ENCODE results near the gene SUFU. TPM values are rescaled to one million over a fixed set of nuclear protein-coding genes. Genes with fewer than 3 reads are reported as not detected.

SUFU gene
- total RNA-seq, 1 donor from 2014 or later, result 17.4 TPM

GRCh38 chr10:102593074-102593803, 89.5 kb downstream of the SUFU start:
- no peak for DNase-seq (ENCODE audit: extremely low read depth, low read depth, low spot score)

- DNase-seq (ENCODE audit: extremely low read depth, low read depth, low spot score), result no peak
These were observed 90.0 kb downstream of the SUFU start for GRCh38 chr10:102593804-102594079.

DNA sequence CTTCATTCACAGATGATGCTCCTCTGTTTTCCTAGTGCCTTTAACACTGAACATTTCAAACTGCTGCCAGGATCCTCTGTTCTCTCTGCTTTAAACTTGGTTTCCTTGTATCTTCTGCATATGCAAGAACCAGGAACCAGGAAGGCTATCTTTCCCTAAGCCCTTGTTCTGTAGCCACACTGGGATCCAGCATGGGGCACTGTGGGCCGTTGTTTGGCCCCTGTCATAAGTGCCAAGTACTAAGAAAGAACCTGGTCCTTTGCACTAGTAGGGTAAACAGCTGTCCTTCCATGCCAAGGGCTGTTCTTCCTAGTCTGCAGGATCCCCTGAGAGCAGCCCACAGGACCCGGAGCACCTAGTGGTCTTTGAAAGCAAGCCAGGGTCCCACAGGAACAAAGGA, 91.5 kb downstream of the SUFU start:
- no peak for DNase-seq (ENCODE audit: extremely low read depth, low read depth, low spot score)

DNA sequence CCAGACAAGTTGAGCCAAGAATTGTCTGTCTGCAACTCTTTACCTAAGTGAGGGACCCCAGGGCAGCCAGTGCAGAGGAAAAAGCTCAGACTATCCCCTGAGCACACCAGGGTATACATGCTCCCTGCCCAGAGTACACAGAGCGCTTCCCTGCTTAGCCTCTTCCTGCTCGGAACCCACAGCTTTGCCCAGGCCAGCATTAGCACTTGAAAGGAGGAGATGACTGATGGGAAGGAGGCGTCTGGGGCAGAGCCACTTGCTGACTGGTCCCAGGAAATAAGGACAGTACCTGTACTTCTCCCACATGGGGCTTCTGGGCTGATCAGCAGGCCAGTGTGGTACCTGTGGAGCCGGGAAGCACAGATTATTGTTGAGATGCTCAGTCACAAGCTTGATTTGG, 92.1 kb downstream of the SUFU start:
- no peak for DNase-seq (ENCODE audit: extremely low read depth, low read depth, low spot score)

DNA sequence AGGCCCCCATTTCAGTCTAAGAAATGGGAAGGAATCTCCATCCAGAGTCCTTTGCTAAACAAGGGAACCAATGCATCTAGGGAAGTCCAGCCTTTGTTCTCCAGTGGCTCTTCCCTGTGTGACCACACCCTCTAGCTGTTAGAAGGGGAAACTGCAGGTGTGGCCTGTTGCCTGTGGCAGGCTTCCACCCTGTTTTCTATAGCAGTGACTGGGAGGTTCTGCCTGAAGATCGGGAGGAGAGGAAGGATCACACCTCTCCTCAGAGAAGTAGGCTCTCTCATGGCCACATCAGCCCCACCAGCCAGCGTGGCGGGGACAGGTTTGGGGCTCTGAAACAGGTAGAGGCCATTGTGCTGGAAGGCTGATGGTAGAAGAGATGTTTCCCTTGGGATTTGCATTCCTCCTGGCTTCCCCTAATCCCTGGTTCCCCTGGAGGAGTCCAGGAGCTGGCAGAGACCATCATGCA, 92.8 kb downstream of the SUFU start:
- DNase-seq (ENCODE audit: extremely low read depth, low read depth, low spot score), result no peak

- no peak for DNase-seq (ENCODE audit: extremely low read depth, low read depth, low spot score)
These were observed 93.6 kb downstream of the SUFU start for GRCh38 chr10:102597131-102597991.

GRCh38 chr10:102598243-102598642, 94.5 kb downstream of the SUFU start:
- DNase-seq (ENCODE audit: extremely low read depth, low read depth, low spot score), result no peak

- peak; percentile 83 for DNase-seq (ENCODE audit: extremely low read depth, low read depth, low spot score)
These were observed 96.0 kb downstream of the SUFU start for GRCh38 chr10:102599565-102600327.

DNA sequence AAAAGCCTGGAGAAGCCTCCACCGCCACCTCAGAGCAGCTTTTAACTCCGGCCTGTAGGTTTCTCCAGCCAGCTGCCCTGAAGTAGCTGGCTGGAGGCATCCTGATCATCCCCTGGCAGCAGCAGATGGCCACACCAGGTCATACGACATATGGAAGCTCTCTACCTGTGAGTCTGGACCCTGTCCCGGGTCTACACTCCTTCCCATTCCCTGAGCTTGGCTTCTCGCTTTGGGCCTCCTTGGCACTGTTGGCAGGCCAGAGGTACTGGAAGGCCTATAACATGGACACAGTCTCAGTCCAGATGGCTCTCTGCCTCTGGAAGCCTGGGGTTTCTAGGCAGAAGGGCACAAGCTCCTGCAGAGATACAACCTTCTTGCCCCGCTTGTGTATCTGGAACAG, 97.0 kb downstream of the SUFU start:
- DNase-seq (ENCODE audit: extremely low read depth, low read depth, low spot score), result no peak

DNA sequence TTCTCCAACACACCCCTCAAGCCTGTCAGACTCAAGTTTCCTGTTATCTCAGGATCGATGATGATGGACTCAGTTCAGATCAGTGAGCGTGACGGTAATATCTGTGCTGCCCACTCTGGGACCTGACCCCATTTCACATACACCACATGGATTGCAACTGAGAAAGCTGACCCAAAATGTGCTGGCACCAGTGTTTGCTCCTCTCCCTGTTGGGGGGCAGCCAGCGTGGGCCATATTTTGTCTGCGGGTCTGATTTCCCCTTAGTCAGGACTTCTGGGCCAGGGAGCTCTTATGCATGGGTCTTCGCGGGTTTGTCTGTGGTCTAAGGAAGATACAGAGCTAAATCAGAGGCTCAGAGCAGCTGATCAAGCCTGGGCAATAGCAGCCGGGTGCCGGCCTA, 97.9 kb downstream of the SUFU start:
- no peak for DNase-seq (ENCODE audit: extremely low read depth, low read depth, low spot score)

DNA sequence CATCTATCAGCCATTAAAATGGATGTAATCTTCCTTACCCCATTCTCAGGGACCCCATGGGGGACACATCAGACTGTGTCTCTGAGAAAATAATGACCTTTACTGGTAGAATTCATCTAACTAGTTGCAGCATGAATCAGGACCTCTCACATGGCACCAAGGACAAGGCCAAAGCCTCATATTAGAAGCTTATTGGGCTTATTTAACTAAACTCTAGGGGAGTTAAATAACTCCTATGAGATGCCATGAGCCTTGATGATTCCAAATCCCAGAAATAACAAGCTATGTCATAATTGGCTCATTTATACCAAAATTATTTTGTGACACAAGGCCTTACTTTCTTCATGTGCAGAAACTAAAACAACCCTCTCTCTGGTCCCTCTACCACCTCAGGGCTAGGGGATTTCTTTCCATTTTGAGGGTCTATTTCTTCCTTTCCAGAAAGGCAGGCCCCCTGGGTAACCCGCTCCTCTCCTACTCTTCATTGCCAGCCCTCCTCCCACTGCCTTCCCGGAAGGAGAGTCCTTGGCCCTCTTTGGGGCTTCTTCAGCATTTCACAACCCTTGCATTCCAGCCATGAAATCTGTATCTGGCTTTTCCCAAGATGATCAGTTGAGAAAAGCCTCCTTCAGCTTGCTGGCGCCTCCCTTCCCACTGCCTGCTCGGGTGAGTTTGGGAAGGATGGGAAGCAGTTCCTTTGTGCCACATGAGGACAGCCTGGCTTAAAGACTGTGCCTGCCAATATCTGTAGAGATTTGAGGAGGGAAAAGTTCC, 98.7 kb downstream of the SUFU start:
- no peak for DNase-seq (ENCODE audit: extremely low read depth, low read depth, low spot score)

DNA sequence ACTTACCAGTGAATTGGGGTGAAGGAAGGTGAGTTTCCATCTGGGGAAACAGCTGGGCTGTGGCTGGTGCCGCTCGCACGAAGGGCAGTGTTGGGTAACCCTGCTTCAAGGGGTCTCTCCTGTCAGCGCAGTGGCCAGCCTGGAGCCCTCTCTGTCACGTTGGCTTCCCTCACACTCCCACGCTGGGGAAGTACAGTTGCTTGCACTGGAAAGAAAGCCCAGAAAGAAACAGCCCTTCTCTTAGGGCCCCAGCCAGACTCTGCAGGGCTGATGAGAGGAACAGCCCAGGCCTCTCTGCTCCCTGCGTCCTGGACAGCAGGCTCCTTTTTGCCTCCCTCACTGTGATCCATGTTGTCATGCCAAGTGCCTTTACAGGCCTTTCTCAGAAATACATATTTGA, 100.2 kb downstream of the SUFU start:
- no peak for DNase-seq (ENCODE audit: extremely low read depth, low read depth, low spot score)

DNA sequence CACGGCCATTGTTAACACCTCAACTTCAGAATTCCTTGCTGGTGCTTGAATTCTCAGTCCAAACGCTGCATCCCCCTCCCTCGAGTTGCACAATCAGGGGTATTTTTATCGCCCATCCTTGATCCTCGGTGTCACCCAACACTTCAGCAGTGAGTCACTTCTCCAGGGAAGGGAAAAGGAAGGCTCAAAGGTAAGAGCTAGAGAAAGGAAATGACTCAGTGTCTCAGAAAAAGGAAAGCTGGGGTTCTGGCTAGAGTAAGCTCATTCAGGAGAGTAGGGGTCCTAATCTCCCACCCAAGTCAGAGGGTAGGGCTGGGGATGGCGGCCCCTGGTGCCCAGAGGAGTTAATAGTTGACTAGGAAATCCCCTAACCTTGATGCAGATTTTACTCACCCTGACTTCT, 100.7 kb downstream of the SUFU start:
- peak; percentile 56 for DNase-seq (ENCODE audit: extremely low read depth, low read depth, low spot score)

DNA sequence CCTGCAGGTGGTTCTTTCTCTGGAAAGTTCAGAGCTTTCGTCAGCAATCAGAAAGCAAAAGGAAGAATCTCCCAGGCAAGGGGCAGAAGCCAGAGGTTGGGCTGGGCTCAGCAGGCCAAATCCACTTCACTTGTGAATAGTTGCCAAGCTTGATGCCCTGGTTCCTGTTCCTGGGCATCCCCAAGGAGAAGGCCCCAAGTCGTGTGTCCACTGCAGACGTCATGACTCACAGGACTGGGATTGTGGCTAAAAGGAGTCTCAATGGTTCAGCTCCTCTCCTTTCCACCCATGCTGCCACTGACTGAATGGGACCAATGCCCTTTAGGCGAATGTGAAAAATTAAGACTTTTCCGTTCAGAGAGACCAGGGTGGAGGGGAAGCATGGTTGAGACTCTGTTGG, 101.9 kb downstream of the SUFU start:
- no peak for DNase-seq (ENCODE audit: extremely low read depth, low read depth, low spot score)

GRCh38 chr10:102608487-102608886, 104.7 kb downstream of the SUFU start:
- DNase-seq (ENCODE audit: extremely low read depth, low read depth, low spot score), result no peak

- no peak for DNase-seq (ENCODE audit: extremely low read depth, low read depth, low spot score)
These were observed 106.7 kb downstream of the SUFU start for GRCh38 chr10:102610441-102610887.

DNA sequence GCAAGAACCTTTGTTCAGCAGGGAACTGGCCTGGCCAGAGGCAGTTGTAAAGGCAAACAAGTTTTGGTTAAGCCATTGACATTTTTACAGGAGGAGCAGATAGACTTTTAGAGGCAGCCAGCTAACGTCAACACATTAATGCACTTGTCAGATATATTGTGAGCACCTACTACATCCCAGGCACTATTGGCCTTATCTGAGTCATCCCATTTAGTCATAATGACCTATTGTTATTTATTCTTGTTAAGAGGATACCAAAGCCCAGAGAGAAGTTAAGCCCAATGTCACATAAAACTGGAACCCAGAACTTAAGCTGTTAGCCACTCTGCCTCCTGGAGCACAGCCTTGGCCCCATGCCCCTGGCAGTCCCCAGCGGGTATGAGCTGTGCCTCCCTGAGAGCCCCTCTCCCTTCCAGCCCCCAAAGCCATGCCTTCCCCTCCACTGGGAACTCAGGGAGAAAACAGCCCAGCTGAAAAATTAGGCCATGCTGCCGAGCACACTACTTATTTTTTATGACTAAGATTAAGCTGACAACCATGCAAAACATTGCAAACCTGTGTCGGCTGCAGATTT, 107.8 kb downstream of the SUFU start:
- no peak for DNase-seq (ENCODE audit: extremely low read depth, low read depth, low spot score)

DNA sequence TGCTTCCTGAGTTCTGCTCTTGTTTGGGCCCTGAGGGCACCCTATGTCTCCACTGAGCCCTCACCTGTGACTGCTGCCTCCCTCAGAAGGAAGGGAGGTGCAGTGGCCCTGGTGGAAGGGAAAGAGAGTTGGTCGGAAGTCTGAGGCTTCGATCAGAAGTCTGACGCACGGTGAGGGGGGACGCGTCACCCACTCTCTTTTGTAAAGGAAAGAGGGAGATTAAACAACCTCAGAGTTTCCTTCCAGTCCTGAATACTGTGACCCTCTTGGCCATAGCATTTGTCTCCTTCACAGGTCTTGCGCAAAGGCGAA, 109.1 kb downstream of the SUFU start:
- DNase-seq (ENCODE audit: extremely low read depth, low read depth, low spot score), result no peak

DNA sequence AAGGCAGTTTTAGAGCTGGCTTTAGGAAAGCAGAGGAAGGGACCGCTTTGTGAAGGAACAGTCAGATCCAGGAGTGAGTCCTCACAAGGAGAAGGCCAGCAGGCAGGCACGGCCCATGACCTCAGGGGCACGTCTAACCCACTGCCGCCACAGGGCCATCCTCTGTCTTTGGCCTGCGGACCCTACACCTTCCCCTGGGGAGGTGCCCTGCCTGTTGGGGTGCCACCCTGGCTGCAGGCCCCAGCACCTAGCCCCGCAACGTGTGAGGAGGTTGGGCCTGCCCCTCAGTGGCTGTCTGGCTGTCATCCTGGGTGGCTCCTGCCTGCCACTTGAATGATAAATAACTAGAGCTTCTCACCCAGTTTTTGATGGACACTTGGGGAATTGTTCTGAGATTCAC, 109.5 kb downstream of the SUFU start:
- no peak for DNase-seq (ENCODE audit: extremely low read depth, low read depth, low spot score)

GRCh38 chr10:102613785-102614184, 110.0 kb downstream of the SUFU start:
- DNase-seq (ENCODE audit: extremely low read depth, low read depth, low spot score), result no peak

GRCh38 chr10:102614888-102615287, 111.1 kb downstream of the SUFU start:
- no peak for DNase-seq (ENCODE audit: extremely low read depth, low read depth, low spot score)

Data from glomerular endothelial cell (primary cell).